GM18858 (cell line): ENCODE measurements around the gene MARCHF5.
"Not testable (repeated sequence)": the region's sequence is repeated elsewhere in the genome, so short reads cannot be mapped to it uniquely, and the experiment has no call there.

ENCODE experiments used
- ATAC-seq: cut with Tn5 transposase; IDR thresholded peaks from one replicate; pipeline ENCODE4 v1.9.1; 2021; ENCODE audit not compliant: unreplicated experiment

The MARCHF5 gene

DNA sequence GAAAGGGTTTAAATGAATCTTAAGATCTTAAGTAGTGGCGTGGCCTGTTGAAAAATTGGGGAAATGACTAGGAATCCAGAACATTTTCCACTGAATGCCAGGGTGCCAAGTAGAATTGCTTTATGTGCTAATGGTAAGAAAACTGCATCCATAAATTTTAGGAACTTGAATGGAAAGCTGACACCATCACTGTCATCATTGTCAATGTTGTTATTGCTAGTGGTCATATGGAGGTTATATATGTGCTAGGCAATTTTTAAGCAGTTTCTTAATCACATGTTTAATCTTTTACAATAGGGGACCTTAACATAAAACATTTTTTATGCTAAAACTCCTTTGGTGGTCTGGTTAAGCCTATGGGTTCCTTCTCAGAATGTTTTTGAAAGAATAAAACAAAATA, 13.1 kb downstream of the MARCHF5 start:
- no peak for ATAC-seq

DNA sequence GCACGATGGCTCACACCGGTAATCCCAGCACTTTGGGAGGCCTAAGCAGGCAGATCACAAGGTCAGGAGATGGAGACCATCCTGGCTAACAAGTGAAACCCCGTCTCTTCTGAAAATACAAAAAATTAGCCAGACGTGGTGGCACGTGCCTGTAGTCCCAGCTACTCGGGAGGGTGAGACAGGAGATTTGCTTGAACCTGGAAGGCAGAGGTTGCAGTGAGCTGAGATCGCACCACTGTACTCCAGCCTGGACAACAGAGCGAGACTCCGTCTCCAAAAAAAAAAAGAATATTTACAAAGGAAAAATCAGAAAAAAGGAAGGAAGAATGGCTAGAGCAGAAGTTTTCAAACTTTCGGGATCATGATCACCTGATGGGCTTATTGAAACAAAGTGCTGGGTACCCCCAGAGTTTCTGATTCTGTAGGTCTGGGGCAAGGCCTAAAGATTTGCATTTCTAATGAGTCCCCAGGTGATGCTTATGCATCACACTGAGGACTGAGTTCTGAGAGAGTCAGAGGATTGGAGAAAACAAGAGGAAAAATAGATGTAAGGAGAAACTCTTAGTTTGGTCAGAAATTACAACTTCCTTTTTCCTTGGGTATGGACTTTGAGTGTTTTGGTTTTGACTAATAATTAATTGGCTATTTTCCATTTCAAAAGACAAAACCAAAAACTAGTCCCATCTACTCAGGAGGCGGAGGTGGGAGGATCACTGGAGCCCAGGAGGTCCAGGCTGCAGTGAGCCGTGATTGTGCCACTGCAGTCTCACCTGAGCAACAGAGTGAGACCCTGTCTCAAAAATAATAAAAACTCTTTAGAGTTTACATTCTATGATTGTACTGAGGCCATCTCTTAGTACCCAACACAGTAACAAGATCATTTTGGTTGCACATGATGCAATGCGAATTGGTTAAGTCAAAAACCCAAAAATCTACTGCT, 14.4 kb downstream of the MARCHF5 start:
- no peak for ATAC-seq

DNA sequence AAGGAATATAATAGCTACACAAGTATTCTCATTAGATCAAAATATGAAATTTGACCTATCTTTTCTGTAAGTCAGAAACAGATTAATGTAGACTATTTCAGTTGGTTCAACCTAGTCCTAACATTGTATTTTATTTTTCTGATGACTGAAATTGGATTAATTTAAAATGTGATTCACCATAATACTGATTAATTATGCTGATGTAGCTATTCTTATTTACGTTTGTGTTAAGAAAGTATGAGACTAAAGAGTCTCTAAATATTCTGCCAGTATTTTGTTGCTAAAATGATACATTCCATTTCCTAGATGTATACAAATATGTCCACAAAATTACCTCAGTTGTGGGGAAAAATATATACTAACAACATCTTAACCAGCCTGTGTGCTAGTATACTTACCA, 18.3 kb downstream of the MARCHF5 start:
- no peak for ATAC-seq

DNA sequence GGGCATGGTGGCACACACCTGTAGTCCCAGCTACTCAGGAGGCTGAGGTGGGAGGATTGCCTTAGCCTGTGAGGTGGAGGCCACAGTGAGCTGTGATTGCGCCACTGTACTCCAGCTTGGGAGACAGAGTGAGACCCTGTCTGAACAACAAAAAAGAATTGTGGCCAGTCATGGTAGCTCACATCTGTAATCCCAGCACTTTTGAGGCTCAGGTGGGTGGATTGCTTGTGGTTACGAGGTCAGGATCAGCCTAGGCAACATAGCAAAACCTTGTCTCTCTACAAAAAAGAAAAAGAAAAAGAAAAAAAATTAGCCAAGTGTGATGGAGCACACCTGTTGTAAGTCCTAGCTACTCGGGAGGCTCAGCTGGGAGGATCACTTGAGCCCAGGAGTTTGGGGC, 22.8 kb downstream of the MARCHF5 start:
- ATAC-seq, result no peak

DNA sequence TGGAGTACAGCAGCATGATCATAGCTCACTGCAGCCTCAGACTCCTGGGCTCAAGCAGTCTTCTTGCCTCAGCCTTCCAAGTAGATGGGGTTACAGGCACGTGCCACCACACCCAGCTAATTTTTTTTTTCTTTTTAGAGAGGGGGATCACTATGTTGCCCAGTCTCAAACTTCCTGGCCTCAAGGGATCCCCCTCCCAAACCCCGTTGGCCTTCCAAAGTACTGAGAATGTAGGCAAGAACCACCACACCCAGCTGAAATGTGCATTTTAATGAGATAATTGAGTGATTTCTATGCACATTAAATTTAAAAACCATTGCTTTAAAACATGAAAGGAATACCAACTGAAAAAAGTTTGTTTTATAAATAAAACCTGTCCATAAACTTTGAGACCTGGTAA, 25.6 kb downstream of the MARCHF5 start:
- ATAC-seq, result no peak

DNA sequence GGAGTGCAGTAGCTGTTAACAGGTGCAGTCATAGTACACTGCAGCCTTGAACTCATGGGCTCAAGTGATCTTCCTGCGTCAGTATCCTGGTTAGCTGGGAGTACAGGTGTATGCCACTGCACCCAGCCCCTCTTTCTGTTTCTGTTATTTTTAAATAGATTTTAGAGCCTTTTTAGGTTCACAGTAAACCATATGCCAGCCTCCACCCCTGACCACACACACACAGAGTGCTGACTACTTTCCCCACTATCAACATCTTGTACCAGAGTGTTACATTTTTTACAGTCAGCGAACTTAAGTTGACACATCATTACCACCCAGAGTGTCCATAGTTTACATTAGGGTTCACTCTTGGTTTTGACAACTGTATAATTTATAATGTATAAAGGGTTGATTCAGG, 32.1 kb downstream of the MARCHF5 start:
- no peak for ATAC-seq

DNA sequence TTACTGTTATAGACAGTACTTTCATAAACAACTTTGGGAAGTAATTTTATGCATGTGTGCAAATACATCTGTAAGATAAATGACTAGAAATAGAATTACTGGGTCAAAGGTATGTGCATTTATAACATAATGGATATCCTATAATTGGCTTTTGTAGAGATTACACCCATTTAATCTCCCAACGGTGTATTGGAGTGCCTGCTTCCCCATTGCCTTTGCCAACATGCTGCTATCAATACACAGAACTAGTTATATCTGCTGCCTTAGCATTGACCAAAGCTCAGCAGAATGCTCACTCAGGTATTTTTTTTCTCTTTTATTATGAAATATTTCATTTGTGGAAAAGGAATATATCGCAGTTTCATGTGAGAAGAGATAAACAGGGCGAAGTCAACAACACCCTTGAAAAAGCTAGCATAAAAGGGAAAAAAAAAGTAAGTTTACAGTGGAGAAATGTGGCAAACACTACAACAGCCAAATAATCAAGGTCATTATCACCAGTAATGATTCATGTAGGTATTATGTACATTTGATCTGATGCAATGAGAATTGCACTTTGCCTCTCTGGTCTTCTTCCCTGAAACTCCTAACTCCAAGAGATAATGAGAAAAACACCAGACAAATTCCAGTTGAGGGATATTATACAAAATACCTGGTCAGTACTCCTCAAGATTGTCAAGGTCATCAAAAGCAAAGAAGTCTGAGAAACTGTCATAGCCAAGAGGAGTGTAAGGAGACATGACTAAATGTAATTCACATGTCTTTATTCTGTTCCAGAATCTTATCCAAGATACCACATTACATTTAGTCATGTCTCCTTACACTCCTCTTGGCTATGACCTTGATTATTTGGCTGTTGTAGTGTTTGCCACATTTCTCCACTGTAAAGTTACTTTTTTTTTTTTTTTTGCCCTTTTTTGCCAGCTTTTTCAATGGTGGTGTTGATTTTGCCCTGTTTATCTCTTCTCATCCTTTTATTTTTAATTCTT, 36.8 kb downstream of the MARCHF5 start:
- ATAC-seq, result no peak

DNA sequence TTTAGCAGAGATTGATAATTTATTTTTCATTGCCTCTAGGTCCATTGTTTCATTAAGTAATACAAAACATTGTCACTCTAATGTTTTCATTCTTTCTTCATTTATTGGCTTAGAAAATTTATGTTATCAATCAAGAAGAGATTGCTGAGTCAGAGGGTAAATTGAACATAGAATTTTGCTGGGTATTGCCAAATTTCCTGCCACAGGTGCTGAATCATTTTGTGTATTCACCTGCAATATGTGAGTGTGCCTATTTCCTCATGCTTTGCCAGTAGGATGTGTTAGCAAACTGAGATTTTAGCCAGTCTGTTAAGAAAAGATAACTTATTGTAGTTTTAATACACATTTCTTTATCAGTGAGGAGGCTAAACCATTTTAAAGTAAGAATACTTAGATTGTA, 38.0 kb downstream of the MARCHF5 start:
- ATAC-seq, result no peak

DNA sequence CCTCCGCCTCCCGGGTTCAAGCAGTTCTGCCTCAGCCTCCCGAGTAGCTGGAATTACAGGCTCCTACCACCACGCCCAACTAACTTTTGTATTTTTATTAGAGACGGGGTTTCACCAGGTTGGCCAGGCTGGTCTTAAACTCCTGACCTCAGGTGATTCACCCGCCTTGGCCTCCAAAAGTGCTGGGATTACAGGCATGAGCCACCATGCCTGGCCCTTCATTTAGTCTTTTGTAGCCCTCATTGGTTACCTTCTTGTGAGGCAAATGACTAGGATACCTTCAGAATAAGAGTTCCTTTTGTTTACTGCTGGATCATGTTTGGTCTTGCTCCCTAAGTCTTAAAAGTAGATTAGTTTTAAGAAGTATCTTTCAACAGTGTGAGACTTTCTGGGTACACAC, 39.0 kb downstream of the MARCHF5 start:
- ATAC-seq, result not testable (repeated sequence)

DNA sequence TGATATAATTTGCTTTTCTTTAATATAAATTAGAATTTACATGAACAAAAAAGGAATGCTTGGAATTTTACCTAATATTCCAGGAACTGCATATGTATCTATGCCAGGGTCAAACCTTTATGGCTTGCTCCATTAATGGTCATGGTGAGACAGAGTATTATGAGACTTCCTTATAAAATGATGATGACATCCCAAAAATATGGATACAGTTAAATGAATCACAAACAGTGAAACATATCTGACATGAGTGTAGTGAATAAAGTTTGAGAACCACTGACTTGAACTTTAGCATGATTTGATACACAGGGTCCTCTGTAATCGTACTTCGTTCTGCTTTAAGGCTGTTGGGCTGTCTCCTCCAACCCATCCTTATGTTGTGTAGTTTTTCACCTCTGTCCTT, 51.8 kb downstream of the MARCHF5 start:
- no peak for ATAC-seq

DNA sequence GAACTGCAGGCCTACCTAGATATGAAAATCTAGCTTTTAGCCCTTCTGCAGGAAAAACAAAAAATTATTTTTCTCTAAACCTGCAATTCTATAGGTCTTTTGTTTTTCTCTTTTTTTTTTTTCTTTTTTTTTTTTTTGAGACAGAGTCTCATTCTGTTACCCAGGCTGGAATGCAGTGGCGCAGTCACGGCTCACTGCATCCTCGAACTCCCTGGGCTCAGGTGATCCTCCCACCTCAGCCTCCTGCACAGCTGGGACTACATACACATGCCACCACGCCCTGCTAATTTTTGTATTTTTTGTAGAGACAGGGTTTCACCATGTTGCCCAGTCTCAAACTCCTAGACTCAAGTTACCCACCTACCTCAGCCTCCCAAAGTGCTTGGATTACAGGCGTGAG, 54.6 kb downstream of the MARCHF5 start:
- not testable (repeated sequence) for ATAC-seq

DNA sequence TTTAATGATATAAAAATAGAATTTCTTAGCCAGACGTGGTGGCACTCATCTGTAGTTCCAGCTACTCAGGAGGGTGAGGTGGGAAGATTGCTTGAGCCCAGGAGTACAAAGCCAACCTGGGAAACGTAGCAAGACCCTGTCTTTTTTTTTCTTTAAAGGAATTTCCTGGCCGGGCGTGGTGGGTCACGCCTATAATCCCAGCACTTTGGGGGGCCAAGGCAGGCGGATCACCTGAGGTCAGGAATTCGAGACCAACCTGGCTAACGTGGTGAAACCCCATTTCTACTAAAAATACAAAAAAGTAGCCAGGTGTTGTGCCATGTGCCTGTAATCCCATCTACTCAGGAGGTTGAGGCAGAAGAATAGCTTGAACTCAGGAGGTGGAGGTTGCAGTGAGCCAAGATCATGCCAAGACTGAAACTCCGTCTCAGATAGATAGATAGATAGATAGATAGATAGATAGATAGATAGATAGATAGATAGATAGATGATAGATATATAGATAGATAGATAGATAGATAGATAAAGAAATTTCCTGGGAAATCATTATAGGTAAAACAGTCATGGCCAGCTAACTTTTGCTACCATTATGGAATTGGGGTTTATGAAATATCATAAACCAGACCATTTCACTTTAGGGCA, 56.2 kb downstream of the MARCHF5 start:
- ATAC-seq, result not testable (repeated sequence)

DNA sequence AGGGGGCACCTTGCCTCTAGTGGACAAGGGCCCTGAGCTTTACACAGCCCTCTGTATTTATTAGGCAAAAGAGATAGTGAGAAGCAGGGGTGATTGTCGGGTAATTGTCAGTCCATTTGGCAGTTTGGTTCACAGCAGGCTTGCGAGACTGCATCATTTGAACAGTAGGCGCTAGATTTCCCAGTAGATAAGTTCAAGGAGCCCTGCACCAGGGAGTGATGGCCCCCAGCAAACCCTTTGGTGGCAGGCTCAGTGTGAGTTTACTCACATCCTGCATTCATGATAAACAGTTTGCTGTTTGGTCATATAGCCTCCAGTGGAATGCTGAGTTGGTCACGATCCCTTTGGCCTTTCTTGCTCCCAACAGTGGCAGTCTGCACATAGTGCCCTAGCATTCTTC, 59.4 kb downstream of the MARCHF5 start:
- no peak for ATAC-seq

DNA sequence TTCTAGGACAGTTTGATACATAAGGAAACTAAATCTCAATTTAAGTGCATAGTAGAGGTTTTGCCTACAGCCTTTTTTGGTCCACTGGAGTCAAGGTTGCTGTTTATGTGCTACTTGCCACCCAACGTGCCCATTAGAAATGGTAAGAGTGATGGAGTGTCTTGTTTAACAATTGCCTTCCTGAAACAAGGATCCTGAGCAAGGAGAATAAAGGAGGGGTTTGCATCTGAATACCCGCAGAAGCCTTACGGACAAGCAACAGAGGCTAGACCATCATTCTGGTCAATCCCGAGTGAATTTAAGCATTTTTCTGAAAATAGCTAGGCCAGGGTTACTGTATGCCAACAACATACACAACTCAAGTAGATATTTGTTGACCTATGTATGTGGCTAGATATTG, 63.6 kb downstream of the MARCHF5 start:
- no peak for ATAC-seq

DNA sequence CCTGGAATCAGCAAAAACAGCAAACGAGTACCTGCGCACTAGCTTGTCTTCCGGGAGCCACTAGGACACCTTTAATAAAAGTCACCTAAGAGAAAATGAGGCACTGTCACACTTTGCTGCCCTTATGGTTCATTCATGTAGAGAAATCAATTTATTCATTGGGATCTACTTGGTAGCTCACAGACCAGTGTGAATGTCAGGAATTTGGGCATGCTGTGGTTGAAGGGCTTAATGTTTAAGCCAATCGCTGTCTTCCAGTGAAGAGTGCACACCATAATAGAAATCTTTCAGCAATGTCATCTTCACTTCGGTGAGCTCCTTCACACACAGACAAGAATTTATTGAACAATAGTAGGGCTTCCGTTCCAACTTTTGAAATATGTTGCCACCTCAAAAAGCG, 65.1 kb downstream of the MARCHF5 start:
- ATAC-seq, result no peak

DNA sequence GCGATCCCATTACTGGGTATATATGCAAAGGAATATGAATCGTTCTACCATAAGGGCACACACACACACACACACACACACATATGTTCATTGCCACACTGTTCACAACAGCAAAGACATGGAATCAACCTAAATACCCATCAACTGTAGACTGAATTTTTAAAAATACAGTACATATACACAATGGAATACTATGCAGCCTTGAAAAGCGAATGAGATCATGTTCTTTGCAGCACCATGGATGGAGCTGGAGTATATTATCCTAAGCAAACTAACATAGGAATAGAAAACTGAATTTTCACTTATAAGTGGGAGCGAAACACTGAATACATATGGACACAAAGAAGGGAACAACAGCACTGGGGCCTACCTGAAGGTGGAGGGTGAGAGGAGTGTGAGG, 72.5 kb downstream of the MARCHF5 start:
- ATAC-seq, result no peak

DNA sequence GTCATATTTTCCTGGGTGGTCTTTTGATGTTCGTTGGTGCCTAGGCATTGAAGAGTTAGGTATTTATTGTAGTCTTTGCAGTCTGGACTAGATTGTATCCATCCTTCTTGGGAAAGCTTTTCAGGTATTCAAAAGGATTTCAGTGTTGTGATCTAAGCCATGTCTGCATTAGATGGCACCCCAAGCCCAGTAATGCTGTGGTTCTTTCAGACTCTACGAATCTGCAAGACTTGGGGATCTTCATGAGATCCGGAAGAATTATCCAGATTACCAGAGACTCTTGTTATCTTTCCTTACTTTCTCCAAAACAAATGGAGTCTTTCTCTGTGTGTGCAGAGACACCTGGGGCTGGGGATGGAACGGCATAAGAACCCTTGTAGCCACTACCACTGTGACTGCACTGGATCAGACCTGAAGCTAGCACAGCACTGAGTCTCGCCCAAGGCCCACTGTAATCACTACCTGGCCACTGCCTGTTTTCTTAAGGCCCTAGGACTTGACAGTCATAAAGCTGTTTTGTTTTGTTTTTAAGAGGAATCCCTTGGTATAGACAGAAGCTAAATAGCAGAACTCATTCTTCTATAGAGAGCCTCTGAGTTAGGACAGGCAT, 75.5 kb downstream of the MARCHF5 start:
- no peak for ATAC-seq

DNA sequence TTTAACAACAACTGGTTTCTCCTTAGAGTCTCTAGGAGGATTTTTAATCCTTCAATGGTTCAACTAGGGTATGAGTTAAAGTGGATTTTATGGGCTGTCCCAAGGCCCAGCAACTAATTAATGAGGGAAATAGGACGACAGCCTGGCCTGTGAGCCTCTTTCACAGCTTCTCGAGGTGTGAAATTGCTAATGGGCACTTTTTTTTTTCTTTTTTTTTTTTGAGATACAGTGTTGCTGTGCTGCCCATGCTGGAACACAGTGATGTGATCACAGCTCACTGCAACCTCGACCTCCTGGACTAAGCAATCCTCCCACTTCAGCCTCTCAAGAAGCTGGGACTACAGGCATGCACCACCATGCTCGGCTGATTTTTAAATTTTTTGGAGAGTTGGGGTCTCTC, 87.0 kb downstream of the MARCHF5 start:
- ATAC-seq, result no peak

DNA sequence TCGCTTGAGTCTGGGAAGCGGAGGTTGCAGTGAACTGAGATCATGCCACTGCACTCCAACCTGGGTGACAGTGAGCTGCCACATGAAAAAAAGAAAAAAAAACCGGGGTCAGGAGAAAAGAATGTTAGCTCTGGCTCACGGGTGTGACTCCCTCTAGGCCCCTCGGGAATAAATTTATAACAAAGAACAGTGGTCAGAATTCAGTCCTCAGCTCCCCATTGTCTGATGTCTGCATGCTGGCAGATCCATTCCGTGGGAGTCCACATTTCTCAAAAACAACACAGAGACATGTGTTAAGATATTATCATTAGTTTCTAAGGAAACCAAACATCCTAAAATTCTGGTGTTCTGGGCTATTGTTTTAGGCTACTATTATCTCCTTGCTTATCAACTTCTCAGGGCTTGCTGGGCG, 90.6 kb downstream of the MARCHF5 start:
- no peak for ATAC-seq

DNA sequence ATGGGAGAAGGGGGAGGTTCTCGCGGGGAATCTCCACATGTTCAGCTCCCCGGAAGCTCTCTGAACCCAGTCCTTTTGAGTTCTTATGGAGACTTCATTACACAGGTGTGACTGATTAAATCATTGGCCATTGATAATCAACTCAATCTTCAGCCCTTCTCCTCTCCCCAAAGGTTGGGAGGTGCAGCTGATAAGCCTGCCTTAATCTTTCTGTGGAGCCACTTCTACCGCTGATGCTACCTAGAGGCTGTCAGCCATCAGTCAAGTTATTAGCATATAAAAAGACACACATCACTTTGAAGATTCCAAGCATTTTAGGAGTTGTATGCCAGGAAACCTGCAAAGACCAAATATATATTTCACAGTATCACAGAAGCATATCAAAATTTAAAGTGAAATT, 91.7 kb downstream of the MARCHF5 start:
- no peak for ATAC-seq

DNA sequence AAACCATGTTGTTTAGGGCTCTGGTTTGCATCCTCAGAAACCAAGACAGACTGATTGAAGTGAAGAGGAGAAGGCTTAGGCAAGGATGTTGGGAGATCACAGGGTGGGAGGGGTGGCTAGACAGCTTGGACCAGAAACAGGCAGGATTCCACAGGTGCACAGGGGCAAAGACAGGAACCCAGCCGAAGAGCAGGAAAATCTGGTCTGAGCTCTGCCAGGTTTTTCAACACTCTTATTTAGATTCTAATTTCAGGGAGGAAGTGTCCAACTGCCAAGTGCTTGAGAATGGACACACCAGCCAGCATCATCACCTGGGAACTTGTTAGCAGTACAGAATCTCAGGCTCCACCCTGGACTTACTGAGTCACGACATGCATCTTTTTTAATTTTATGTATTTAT, 93.8 kb downstream of the MARCHF5 start:
- no peak for ATAC-seq
